ENCODE data around the gene ATXN7L3.
"Not testable (repeated sequence)": the region's sequence is repeated elsewhere in the genome, so short reads cannot be mapped to it uniquely, and the experiment has no call there.

ATXN7L3 gene

GRCh38 chr17:44170499-44171201 is 29.0 kb downstream of the ATXN7L3 start, which contains the start of gene ASB16:
Gene ASB16 (plus strand): TSS chr17:44170704. CDS start chr17:44170790, 86 bp downstream.
- no peak for DNase-seq

DNA sequence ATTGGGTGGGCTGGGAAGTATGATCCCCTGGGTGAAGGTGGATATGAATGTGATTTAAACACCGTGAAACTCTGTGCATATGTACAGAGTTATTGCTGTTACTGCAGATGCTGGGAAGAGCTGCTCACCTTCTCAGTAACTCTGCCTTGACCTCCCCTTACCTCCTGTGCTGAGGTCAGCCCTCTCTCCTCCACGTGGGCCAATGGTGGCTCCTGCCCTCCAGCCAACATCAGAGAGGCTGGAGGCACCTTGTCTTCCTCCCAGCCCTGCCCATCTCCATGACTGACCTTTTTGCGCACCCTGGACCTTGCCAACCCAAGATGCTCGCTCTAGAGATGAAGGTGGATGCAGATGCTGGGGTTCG is 29.6 kb downstream of the ATXN7L3 start:
- DNase-seq, result no peak

- DNase-seq, result no peak
Observed at GRCh38 chr17:44167181-44167861, 32.4 kb downstream of the ATXN7L3 start.

DNA sequence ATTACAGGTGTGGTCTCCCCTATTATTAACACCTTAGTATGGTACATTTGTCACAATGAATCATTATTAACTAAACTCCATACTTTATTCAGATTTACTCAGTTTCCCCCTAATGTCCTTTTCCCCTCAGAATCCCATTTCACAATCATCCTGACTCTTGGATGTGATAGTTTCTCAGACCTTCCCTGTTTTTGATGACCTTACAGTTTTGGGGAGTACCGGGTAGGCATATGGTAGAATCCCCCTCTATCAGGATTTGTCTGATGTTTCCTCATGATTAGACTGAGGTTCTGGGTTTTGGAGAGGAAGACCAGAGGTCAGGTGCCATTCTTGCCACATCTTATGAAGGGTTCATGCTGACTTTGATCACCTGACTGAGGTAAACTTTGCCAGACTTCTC is 35.2 kb downstream of the ATXN7L3 start:
- no peak for DNase-seq

DNA sequence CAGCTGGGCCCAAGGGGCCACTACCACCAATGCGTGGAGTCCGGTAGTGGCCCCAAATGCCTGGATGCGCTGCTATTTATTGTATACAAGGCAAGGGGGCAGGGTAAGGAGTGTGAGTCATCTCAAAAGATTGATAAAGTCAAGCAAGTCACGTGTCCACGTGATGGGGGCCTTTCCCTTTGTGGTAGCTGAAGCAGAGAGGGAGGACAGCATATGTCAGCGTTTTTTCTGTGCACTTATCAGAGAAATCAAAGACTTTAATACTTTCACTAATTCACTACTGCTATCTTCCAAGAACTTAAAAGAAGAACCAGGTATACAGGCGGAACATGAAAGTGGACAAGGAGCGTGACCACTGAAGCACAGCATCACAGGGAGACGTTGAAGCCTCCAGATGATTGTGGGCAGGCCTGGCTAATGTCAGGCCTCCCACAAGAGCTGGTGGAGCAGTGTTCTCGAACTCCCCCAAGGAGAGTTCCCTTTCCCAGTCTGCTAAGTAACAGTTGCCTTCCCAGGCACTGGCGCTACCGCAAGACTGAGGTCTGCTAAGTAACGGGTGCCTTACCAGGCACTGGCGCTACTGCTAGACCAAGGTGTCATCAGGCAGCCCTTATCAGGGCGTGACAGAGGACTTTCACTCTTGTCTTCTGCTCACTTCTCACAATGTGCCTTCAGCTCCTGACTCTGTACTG is 40.0 kb downstream of the ATXN7L3 start:
- DNase-seq, result peak; percentile 61

DNA sequence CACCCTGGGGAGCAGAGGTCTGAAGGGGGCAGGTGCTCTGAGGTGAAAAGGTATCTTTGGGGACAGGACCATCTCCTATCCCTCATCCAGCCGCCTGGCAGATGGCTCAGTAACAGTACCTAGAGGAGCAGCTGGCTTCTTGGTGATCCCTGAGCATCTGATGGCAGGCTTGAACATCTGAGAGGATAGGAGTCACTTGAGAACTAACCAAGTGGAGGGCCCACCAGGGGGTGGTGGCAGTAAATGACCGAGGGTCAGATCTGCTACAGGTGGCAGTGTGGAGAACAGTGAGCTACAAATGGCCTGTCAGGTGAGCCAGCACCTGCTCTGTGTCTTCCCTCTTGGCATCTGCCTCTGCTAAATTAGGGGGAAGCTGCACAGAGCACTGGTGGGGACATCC is 44.2 kb downstream of the ATXN7L3 start:
- no peak for DNase-seq

- DNase-seq, result no peak
Observed at GRCh38 chr17:44152875-44153274, 46.8 kb downstream of the ATXN7L3 start.

- no peak for DNase-seq
Observed at GRCh38 chr17:44149750-44150329, 49.8 kb downstream of the ATXN7L3 start.

DNA sequence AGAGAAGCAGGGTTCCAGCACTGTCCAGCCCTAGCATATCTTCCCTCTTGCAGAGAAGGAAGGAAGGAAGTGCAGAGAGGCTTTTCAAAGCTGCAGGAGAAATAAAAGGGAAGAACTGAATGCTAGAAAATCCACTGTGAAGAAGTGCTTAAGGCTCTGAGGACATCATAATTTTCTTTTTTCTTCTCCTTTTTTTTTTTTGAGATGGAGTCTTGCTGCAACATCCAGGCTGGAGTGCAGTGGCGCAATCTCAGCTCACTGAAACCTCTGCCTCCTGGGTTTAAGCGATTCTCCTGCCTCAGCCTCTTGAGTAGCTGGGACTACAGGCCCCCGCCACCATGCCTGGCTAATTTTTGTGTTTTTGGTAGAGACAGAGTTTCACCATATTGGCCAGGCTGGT is 50.6 kb downstream of the ATXN7L3 start:
- DNase-seq, result not testable (repeated sequence)

- DNase-seq, result no peak
Observed at GRCh38 chr17:44147812-44148211, 51.9 kb downstream of the ATXN7L3 start.

DNA sequence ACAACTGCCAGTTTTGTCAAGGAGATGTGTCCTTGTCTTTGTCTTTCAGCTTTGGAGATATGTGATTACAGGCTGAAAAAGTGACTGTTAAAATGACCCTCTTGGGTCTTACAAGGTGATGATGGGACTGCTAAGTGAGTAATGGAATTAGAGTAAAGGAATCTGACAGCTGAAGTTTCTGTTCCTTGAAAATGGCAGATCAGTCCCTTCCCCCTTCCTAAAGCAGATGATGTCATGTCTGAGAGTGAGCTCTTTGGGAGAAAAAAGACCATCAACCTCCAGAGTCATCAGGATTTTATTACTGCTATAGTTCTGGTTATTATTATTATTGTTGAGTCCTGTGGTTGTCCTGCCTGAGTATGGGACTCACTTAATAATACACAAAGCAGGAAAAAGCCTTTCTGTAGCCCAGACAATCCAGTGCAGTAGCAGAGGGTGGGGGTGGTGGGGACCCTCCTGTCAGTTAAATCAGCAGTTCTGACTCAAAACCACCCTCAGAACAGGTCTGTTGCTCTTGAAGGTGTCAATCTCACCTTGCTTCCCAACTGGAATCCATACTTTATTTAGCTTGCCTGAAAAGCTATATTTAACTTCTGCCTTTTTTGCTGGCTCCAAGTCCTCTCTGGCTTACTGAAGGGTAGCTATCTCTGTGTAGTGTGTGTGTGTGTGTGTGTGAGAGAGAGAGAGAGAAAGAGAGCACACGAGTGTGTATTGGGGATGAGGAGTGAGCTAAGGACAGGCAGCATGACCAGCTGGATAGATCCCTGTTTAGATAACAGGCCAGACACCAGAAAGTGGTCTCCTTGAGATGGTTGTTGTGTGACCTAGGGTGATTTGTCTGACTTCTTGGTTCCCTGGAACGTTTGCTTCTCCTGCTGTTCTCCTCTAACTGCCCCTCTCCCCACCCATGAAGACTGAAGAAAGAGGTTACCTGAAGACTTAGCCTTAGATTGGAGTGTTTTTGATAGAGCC is 53.0 kb downstream of the ATXN7L3 start:
- DNase-seq, result no peak

- DNase-seq, result no peak
Observed at GRCh38 chr17:44144966-44145739, 54.5 kb downstream of the ATXN7L3 start.

DNA sequence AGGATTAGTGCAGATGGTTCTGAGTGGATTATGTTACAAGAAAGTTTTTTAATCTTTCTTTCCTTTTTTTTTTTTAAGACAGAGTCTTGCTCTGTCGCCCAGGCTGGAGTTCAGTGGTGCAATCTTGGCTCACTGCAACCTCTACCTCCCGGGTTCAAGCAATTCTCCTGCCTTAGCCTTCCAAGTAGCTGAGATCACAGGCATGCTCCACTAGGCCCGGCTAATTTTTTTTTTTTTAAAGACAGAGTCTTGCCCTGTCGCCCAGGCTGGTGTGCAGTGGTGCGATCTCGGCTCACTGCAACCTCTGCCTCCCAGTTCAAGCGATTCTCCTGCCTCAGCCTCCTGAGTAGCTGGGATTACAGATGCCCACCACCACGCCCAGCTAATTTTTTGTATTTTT is 55.8 kb downstream of the ATXN7L3 start:
- not testable (repeated sequence) for DNase-seq
